ENCODE data around the gene MORC2.

DNA sequence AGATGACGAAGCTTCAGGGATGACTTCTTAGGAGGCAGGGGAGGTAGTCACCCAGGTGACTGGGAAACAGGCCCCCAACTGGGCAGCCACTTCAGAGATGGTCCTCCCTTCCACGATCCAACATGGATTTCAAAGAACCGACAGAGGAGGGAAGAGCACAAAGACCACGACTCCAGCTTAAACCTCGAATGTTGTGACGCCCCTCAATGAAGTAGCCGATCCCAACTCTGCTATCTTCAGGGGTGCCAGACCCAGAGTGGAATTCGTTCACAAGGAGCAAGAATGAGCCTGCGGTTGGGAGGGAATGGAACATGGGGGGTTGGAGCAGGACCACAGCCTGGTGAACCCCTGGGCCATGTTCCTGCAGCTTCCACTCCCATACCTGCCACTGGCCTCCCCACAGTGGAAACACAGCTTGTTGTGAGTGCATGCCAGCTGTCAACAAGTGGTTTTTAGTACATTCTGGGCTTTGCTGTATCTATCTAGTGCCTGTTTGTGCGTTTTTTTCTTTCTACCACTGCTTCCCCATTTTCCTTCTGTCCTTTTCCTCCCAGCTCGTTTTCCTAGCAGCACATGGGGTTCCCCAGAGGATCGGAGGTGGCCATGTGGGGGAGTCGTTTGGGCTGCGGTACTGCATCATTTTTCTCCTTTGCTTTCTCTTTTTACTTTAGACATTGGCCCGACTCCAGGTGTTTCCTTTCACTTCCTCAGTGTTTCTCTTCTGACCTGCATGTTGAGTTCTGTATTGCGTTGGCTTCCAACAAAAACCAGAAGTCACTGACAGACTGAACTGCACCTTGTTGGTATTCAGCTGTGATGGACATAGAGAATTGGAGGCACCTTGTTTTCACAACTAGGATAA is 65.8 kb downstream of the MORC2 start:
- no peak for TF ChIP-seq EZH2 (IDR thresholded peaks at IDR 0.05; ENCODE audit: low read length, unreplicated experiment)
- TF ChIP-seq, protein P1, sequence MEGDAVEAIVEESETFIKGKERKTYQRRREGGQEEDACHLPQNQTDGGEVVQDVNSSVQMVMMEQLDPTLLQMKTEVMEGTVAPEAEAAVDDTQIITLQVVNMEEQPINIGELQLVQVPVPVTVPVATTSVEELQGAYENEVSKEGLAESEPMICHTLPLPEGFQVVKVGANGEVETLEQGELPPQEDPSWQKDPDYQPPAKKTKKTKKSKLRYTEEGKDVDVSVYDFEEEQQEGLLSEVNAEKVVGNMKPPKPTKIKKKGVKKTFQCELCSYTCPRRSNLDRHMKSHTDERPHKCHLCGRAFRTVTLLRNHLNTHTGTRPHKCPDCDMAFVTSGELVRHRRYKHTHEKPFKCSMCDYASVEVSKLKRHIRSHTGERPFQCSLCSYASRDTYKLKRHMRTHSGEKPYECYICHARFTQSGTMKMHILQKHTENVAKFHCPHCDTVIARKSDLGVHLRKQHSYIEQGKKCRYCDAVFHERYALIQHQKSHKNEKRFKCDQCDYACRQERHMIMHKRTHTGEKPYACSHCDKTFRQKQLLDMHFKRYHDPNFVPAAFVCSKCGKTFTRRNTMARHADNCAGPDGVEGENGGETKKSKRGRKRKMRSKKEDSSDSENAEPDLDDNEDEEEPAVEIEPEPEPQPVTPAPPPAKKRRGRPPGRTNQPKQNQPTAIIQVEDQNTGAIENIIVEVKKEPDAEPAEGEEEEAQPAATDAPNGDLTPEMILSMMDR (conservative IDR thresholded peaks at IDR 0.05; ENCODE audit: low read depth, low read length): no peak
- TF ChIP-seq EZH2phosphoT487 (IDR thresholded peaks at IDR 0.05; ENCODE audit: borderline replicate concordance, low read length): no peak
